HepG2 (cell line): ENCODE data around the gene TST.

Experiments
- CHD4 ChIP-seq: fragments of 200-600 bp; sonication (generic); IDR thresholded peaks from 2 replicates; pipeline ENCODE4 v1.7.0; 2017; ENCODE audit warnings: mild to moderate bottlenecking, low read length, borderline replicate concordance
- POLR2AphosphoS2 ChIP-seq: IDR thresholded peaks from 2 replicates; pipeline ENCODE4 v1.6.1; 2011; ENCODE audit warnings: low read depth, low read length, improper control_type of control experiment
- SIN3A ChIP-seq: IDR thresholded peaks from 2 replicates; pipeline ENCODE4 v1.6.1; 2011; ENCODE audit warnings: low read depth, mild to moderate bottlenecking, control low read depth, low read length, borderline replicate concordance
- TAF1 ChIP-seq: sonication (generic); formaldehyde crosslinking; IDR thresholded peaks from 2 replicates; pipeline ENCODE4 v1.4.0; 2020; ENCODE audit warnings: missing genetic modification reagents
- YY1 ChIP-seq: IDR thresholded peaks from 2 replicates; pipeline ENCODE4 v1.6.1; 2011; ENCODE audit warnings: low read length, low read depth, moderate library complexity, mild to moderate bottlenecking; ENCODE audit not compliant: insufficient read depth, insufficient replicate concordance
- ZNF766 ChIP-seq: sonication (generic); formaldehyde crosslinking; IDR thresholded peaks from 2 replicates; pipeline ENCODE4 v1.5.0; 2020; ENCODE audit warnings: missing genetic modification reagents, borderline replicate concordance
- TF ChIP-seq, protein P1 (sequence below): sonication (generic); formaldehyde crosslinking; IDR thresholded peaks from 2 replicates; pipeline ENCODE4 v1.9.0; 2021; ENCODE audit warnings: missing genetic modification reagents, mild to moderate bottlenecking, borderline replicate concordance

DNA sequence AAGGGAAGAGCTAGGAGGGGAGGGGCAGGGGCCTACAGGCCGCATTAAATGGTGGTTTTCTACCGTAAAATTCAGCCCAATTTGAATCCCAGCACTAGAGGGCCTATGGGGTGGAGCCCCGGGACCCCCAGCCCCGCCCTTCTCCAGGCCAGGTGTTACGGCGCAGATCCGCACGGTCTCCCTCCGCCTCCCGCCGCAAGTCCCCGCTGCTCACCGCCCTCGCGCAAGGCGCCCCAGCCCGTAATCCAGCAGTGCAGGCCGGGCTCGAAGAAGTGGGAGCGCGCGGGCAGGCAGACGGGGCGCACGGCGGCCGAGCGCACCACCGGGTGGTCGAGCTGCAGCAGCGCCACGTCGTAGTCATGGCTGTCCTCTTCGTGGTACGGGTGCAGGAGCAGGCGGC is 49.6 kb upstream of the TST start:
- TF ChIP-seq TAF1 = no peak
- TF ChIP-seq, protein P1, sequence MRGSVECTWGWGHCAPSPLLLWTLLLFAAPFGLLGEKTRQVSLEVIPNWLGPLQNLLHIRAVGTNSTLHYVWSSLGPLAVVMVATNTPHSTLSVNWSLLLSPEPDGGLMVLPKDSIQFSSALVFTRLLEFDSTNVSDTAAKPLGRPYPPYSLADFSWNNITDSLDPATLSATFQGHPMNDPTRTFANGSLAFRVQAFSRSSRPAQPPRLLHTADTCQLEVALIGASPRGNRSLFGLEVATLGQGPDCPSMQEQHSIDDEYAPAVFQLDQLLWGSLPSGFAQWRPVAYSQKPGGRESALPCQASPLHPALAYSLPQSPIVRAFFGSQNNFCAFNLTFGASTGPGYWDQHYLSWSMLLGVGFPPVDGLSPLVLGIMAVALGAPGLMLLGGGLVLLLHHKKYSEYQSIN (CRISPR knock-in tag) = no peak
- TF ChIP-seq CHD4 = no peak
- TF ChIP-seq ZNF766 (CRISPR knock-in tag) = no peak
- TF ChIP-seq SIN3A = no peak
- TF ChIP-seq YY1 = no peak
- TF ChIP-seq POLR2AphosphoS2 = no peak
